Heart left ventricle (tissue), 13 donors: ENCODE measurements around the gene ORMDL3.

ENCODE experiments used
- CTCF ChIP-seq, 12 donors: fragments of 200-600 bp; sonication (generic) in 4 of 12; IDR thresholded peaks; one replicate each; pipeline versions ENCODE4 v1.5.0 to v1.8.0; 2018 to 2022; ENCODE audit warnings: antibody characterized with exemption in 12 of 12, mild to moderate bottlenecking in 5 of 12
- POLR2A ChIP-seq, 2 donors: fragments of 450-650 bp; IDR thresholded peaks; one replicate each; pipeline ENCODE4 v1.6.1; 2017; ENCODE audit warnings: antibody characterized with exemption in 2 of 2, mild to moderate bottlenecking in 2 of 2, moderate library complexity in 2 of 2
- donor health status: ischemic (EF 13 %, LVEDD 7.1; RV severe dilation, severe dysfunction).
- donor health status: DM: no; HTN: yes; CAD: no.
- donor health status: DM: no; HTN: no; CAD: no.
- donor health status: ischemic (EF 25% LVEDD 6.9; RV normal size, moderate dysfunction).
- donor health status: ischemic (EF 25% LVEDD 5.7; RV mildly dilated, moderate dysfunction).
- donor health status: ischemic (EF 35%, LVEDD 5.7; RV mildly dilated, moderate dysfunction).
- donor health status: nonischemic (EF 11% LVEDD 7.7; RV severe dilation, severe dysfunction).
- donor health status: DM: yes; HTN: yes; CAD: no.
- donor health status: PGD.
- donor health status: ischemic (EF 29% LVEDD 5.4; RV normal size, mild dysfunction).
- donor health status: nonischemic (EF 23%, LVEDD 6.1; RV moderate dilation, normal function).

DNA sequence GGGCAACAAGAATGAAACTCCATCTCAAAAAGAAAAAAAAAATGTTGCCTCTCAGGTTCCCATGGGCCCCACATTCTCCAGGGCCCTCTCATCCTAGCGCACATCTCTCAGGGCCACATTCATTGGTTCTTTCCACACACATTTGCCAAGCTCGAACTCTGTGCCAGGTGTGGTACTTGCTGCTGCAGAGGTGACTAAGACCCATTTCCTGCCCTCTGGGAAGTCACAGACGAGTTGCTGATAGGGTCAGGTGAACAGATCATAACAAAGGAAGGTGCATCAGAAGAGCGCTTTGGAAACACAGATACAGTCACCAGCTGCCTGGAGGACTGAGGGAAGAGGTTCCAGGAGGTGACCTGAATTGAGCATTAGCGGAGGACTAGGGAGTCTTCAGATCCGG is 36.4 kb upstream of the ORMDL3 start:
- TF ChIP-seq POLR2A (IDR thresholded peaks at IDR 0.05) (no peak), CTCF (IDR thresholded peaks at IDR 0.05) (no peak)
